BJ (cell line): ENCODE data around the gene COL6A3. TPM values are rescaled to one million over a fixed set of nuclear protein-coding genes. Genes with fewer than 3 reads are reported as not detected.

Source experiments
- CTCF ChIA-PET: fragments of 350-600 bp; formaldehyde crosslinking; extraction: SDS; loops from one replicate; lab custom pipeline; 2021; ENCODE audit warnings: antibody characterized with exemption, inconsistent platforms; lab: Yijun Ruan, JAX
- POLR2A ChIA-PET: fragments of 300-600 bp; sonication (Branson Sonifier 250); formaldehyde crosslinking; extraction: SDS; loops from one replicate; lab custom pipeline; 2021; ENCODE audit warnings: antibody characterized with exemption; lab: Charles Lee
- DNase-seq: peaks from one replicate; pipeline ENCODE4 v3.0.0-alpha.2; 2011; ENCODE audit warnings: low read depth
- H3K27me3 ChIP-seq: 2 replicates; pipeline ENCODE4 v1.6.0; 2011; ENCODE audit warnings: low read length; ENCODE audit not compliant: control insufficient read depth, insufficient read depth
- H3K36me3 ChIP-seq: 2 replicates; pipeline ENCODE4 v1.5.1; 2011; ENCODE audit warnings: low read length; ENCODE audit not compliant: control insufficient read depth, insufficient read depth
- H3K4me3 ChIP-seq: 2 replicates; pipeline ENCODE4 v1.5.1; 2011; ENCODE audit warnings: low read depth, mild to moderate bottlenecking, control low read depth, low read length
- CTCF ChIP-seq: IDR thresholded peaks from 2 replicates; pipeline ENCODE4 v1.5.1; 2011; ENCODE audit warnings: low read depth, mild to moderate bottlenecking, control low read depth, inconsistent platforms, low read length, moderate library complexity; ENCODE audit not compliant: insufficient read depth
- polyA plus RNA-seq: library from polyadenylated mRNA; depleted of rRNA; stranded (reverse); fragments of >200 nt; gene quantifications from 2 replicates; pipeline ENCODE4 v1.2.3, GENCODE V29; 2011

COL6A3 gene
- polyA plus RNA-seq, 1 experiment, result 695 TPM

- ChIA-PET POLR2A (interaction anchor here (0.9 kb wide), 1 partner anchor 18 kb away, joined by 7 read pairs; no protein-coding TSS in a partner anchor), CTCF (interaction anchor here (1.4 to 2.0 kb wide), 2 partner anchors 14 to 205 kb away, joined by 4 read pairs; no protein-coding TSS in a partner anchor)
Measured at GRCh38 chr2:237327175-237327950, 86.6 kb downstream of the COL6A3 start.

GRCh38 chr2:237326266-237327171 is 87.4 kb downstream of the COL6A3 start:
- no peaks in the 10 kb centered on the region for H3K27me3 ChIP-seq
- peaks cover 21% of the 10 kb centered on the region for H3K36me3 ChIP-seq
- CTCF ChIA-PET, result interaction anchor here (1.1 to 1.4 kb wide), 2 partner anchors 9 to 204 kb away, joined by 3 to 4 read pairs; no protein-coding TSS in a partner anchor
- TF ChIP-seq CTCF, result no peak
- no peak overlapping the region for H3K4me3 ChIP-seq
- no peak for DNase-seq
- POLR2A ChIA-PET, result no interaction called here

More at GRCh38 chr2:237327175-237327950, 86.6 kb downstream of the COL6A3 start:
- Histone ChIP-seq H3K36me3 (peaks cover 20% of the 10 kb centered on the region), H3K4me3 (no peak overlapping the region), H3K27me3 (no peaks in the 10 kb centered on the region)
- TF ChIP-seq CTCF, result no peak
- no peak for DNase-seq

- no peak overlapping the region for H3K4me3 ChIP-seq
- CTCF ChIA-PET, result no interaction called here
- no peak for DNase-seq
- POLR2A ChIA-PET, result no interaction called here
- no peaks in the 10 kb centered on the region for H3K27me3 ChIP-seq
- no peak for TF ChIP-seq CTCF
- H3K36me3 ChIP-seq, result peaks cover 19% of the 10 kb centered on the region
Measured at GRCh38 chr2:237324837-237325236, 89.1 kb downstream of the COL6A3 start.

GRCh38 chr2:237324405-237324831 is 89.5 kb downstream of the COL6A3 start:
- H3K27me3 ChIP-seq, result no peaks in the 10 kb centered on the region
- POLR2A ChIA-PET, result interaction anchor here (0.6 kb wide), 2 partner anchors 9 to 101 kb away, joined by 3 read pairs; no protein-coding TSS in a partner anchor
- CTCF ChIA-PET, result no interaction called here
- no peak overlapping the region for H3K4me3 ChIP-seq
- DNase-seq, result no peak
- no peak for TF ChIP-seq CTCF
- H3K36me3 ChIP-seq, result peaks cover 19% of the 10 kb centered on the region
